CD14-positive monocyte (primary cell): ENCODE measurements around the gene FAT1. TPM values are rescaled to one million over a fixed set of nuclear protein-coding genes. Genes with fewer than 3 reads are reported as not detected.

Experiments
- DNase-seq, 3 donors: peaks; one replicate each; pipeline ENCODE4 v3.0.0-alpha.2; 2011 to 2022
- H2AFZ ChIP-seq: 2 replicates; pipeline ENCODE4 v1.6.0; 2012; ENCODE audit warnings: mild to moderate bottlenecking, low read depth, low read length, inconsistent platforms; ENCODE audit not compliant: insufficient read depth, poor library complexity, severe bottlenecking
- H3K27ac ChIP-seq, 2 donors: 1 replicate in 1 of 2; 2 replicates in 1 of 2; pipeline ENCODE4 v1.5.1; 2012 to 2013; ENCODE audit warnings: low read length in 2 of 2, control low read depth in 1 of 2, inconsistent platforms in 1 of 2, low read depth in 1 of 2, mild to moderate bottlenecking in 1 of 2
- H3K27me3 ChIP-seq, 2 donors: one replicate each; pipeline versions ENCODE4 v1.6.0 to v1.6.1; 2011 to 2013; ENCODE audit warnings: low read length in 2 of 2; ENCODE audit not compliant: control insufficient read depth in 2 of 2, insufficient read depth in 2 of 2
- H3K36me3 ChIP-seq, 2 donors: replicated peaks in 1 of 2; 1 replicate in 1 of 2; 2 replicates in 1 of 2; pipeline versions ENCODE4 v1.5.1 to v1.6.1; 2012 to 2013; ENCODE audit warnings: low read length in 2 of 2, control low read depth in 1 of 2, inconsistent platforms in 1 of 2, mild to moderate bottlenecking in 1 of 2; ENCODE audit not compliant: insufficient read depth in 2 of 2, control insufficient read depth in 1 of 2
- H3K4me1 ChIP-seq, 2 donors: 1 replicate in 1 of 2; 2 replicates in 1 of 2; pipeline versions ENCODE4 v1.5.1 to v1.6.1; 2012 to 2013; ENCODE audit warnings: low read length in 2 of 2, control low read depth in 1 of 2, inconsistent platforms in 1 of 2, mild to moderate bottlenecking in 1 of 2, moderate library complexity in 1 of 2; ENCODE audit not compliant: insufficient read depth in 2 of 2, control insufficient read depth in 1 of 2
- H3K4me2 ChIP-seq: replicated peaks from 2 replicates; pipeline ENCODE3; 2012; ENCODE audit warnings: low read length, moderate library complexity, mild to moderate bottlenecking; ENCODE audit not compliant: poor library complexity, severe bottlenecking; ENCODE audit errors: extremely low read depth
- H3K4me3 ChIP-seq, 3 experiments: fragments of 200-600 bp in 1 of 3; sonication (generic) in 1 of 3; replicated peaks in 1 of 3; 1 replicate in 2 of 3; 2 replicates in 1 of 3; pipeline ENCODE4 v1.5.1; 2011 to 2013; ENCODE audit warnings: low read length in 3 of 3, mild to moderate bottlenecking in 3 of 3, control low read depth in 2 of 3, low read depth in 2 of 3, inconsistent platforms in 1 of 3, moderate library complexity in 1 of 3
- H3K79me2 ChIP-seq: 2 replicates; pipeline ENCODE4 v1.6.0; 2012; ENCODE audit warnings: mild to moderate bottlenecking, control low read depth, inconsistent platforms, low read length, moderate library complexity; ENCODE audit not compliant: insufficient read depth
- H3K9ac ChIP-seq: 2 replicates; pipeline ENCODE4 v1.6.0; 2017; ENCODE audit warnings: low read length, mild to moderate bottlenecking; ENCODE audit not compliant: insufficient read depth, poor library complexity, severe bottlenecking
- H3K9me3 ChIP-seq, 2 donors: replicated peaks in 1 of 2; 1 replicate in 1 of 2; 2 replicates in 1 of 2; pipeline versions ENCODE4 v1.5.1 to v1.6.1; 2012 to 2013; ENCODE audit warnings: low read length in 2 of 2, control low read depth in 1 of 2; ENCODE audit not compliant: control insufficient read depth in 1 of 2, insufficient read depth in 1 of 2
- H4K20me1 ChIP-seq: 2 replicates; pipeline ENCODE4 v1.6.0; 2012; ENCODE audit warnings: mild to moderate bottlenecking, low read length, control low read depth, moderate library complexity; ENCODE audit not compliant: insufficient read depth
- H3K27ac Mint-ChIP-seq, 7 donors: one replicate each; pipeline ENCODE4 v1.8.0; 2020; ENCODE audit warnings: mild to moderate bottlenecking in 7 of 7, mixed read lengths in 7 of 7, moderate library complexity in 6 of 7, inconsistent platforms in 2 of 7
- H3K27me3 Mint-ChIP-seq, 3 donors: one replicate each; pipeline ENCODE4 v1.8.0; 2021 to 2022; ENCODE audit warnings: low read depth in 3 of 3, mild to moderate bottlenecking in 3 of 3, mixed read lengths in 3 of 3, moderate library complexity in 3 of 3, inconsistent platforms in 1 of 3
- H3K36me3 Mint-ChIP-seq, 2 donors: one replicate each; pipeline ENCODE4 v1.8.0; 2020; ENCODE audit warnings: mixed read lengths in 2 of 2, inconsistent platforms in 1 of 2, mild to moderate bottlenecking in 1 of 2
- H3K4me1 Mint-ChIP-seq: one replicate; pipeline ENCODE4 v1.8.0; 2020; ENCODE audit warnings: mild to moderate bottlenecking, mixed read lengths
- H3K4me3 Mint-ChIP-seq, 2 donors: one replicate each; pipeline ENCODE4 v1.8.0; 2020; ENCODE audit warnings: mild to moderate bottlenecking in 2 of 2, mixed read lengths in 2 of 2, moderate library complexity in 1 of 2
- H3K9me3 Mint-ChIP-seq, 7 donors: one replicate each; pipeline ENCODE4 v1.8.0; 2020 to 2022; ENCODE audit warnings: mixed read lengths in 7 of 7, mild to moderate bottlenecking in 6 of 7, moderate library complexity in 6 of 7, inconsistent platforms in 2 of 7
- WGBS: methylation state at CpG from one replicate; pipeline ENCODE4 v1.1.5; 2013; ENCODE audit warnings: missing lambda C conversion rate; ENCODE audit not compliant: insufficient coverage; 5-methylcytosine and 5-hydroxymethylcytosine counted together
- intact Hi-C, 2 donors: fragments of 100-400 bp; cut with micrococcal nuclease; formaldehyde crosslinking; loops; one replicate each; pipeline versions ENCODE4 v1.15.0 to v1.15.1; 2023
- polyA plus RNA-seq, 3 donors: library from polyadenylated mRNA; depleted of rRNA in 1 of 3; unstranded in 2 of 3; stranded (reverse) in 1 of 3; fragments of 300-500 nt in 2 of 3; fragments of >200 nt in 1 of 3; fragmentation: Illumina TruSeq in 2 of 3; gene quantifications; 1 replicate in 2 of 3; 2 replicates in 1 of 3; pipeline ENCODE4 v1.2.3, GENCODE V29; 2012 to 2021
- TF ChIP-seq, protein P1 (sequence below): fragments of 200-600 bp; IDR thresholded peaks from one replicate; pipeline ENCODE4 v1.8.0; 2022; ENCODE audit warnings: antibody characterized with exemption, mild to moderate bottlenecking

FAT1 gene
- polyA plus RNA-seq, 3 donors: not detected

DNA sequence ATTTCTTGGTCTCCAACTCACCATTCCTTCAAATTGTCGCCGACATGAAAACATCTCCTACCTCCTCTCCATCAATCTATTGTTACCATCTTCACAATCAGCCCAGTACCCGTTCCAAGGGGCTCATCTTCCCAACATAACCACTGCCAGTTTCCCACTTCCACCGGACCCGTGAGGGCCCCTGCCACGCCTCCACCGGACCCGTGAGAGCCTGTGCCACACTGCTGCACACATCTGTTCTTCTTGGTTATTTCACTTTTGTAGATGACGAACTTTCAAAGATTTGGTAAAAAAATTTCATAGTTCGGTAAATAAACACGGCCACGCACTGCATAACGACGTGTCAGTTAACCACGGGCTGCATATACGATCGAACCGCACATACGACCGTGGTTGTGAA, 65.0 kb downstream of the FAT1 start:
- Histone ChIP-seq H3K27me3 (no peaks in the 10 kb centered on the region), H3K79me2 (no peaks in the 10 kb centered on the region), H2AFZ (no peak overlapping the region), H3K9me3 (no peaks in the 10 kb centered on the region), H3K4me3 (no peak overlapping the region), H3K27ac (no peak overlapping the region), H3K4me1 (no peaks in the 10 kb centered on the region), H4K20me1 (no peaks in the 10 kb centered on the region), H3K9ac (no peak overlapping the region), H3K36me3 (no peaks in the 10 kb centered on the region), H3K4me2 (no peak overlapping the region)
- Mint-ChIP-seq H3K9me3 (peaks cover 0 to 8% (median 1%) of the 10 kb centered on the region in 7 donors), H3K4me1 (no peaks in the 10 kb centered on the region), H3K4me3 (no peak overlapping the region), H3K27ac (no peak overlapping the region), H3K36me3 (no peaks in the 10 kb centered on the region), H3K27me3 (no peaks in the 10 kb centered on the region)
- DNase-seq: no peak
- TF ChIP-seq, protein P1, sequence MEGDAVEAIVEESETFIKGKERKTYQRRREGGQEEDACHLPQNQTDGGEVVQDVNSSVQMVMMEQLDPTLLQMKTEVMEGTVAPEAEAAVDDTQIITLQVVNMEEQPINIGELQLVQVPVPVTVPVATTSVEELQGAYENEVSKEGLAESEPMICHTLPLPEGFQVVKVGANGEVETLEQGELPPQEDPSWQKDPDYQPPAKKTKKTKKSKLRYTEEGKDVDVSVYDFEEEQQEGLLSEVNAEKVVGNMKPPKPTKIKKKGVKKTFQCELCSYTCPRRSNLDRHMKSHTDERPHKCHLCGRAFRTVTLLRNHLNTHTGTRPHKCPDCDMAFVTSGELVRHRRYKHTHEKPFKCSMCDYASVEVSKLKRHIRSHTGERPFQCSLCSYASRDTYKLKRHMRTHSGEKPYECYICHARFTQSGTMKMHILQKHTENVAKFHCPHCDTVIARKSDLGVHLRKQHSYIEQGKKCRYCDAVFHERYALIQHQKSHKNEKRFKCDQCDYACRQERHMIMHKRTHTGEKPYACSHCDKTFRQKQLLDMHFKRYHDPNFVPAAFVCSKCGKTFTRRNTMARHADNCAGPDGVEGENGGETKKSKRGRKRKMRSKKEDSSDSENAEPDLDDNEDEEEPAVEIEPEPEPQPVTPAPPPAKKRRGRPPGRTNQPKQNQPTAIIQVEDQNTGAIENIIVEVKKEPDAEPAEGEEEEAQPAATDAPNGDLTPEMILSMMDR: no peak
- intact Hi-C loops: no loop called here
- 95% methylated on average over 17 of the region's 20 CpGs for WGBS

DNA sequence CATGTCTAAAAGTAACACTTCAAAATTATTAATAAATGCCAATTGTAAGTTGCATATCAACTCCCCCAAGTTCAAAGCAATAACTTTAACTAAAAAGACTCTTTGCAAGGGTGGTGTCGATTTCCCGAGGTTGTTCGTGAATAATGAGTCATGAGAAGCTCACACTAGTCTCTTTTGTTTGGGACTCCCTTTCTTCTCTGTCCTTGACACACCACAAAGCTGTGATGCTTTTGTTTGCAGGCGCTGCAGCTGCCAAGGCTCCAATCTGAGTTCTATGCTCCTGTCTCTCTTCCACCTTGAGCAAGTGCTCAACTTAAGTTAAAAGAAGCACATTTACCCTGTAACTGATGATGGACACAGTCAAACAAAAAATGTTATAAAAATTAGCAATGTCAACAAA, 65.9 kb downstream of the FAT1 start:
- TF ChIP-seq, protein P1: no peak
- intact Hi-C loops: no loop called here
- DNase-seq: no peak
- Histone ChIP-seq H3K9ac (no peak overlapping the region), H3K27me3 (no peaks in the 10 kb centered on the region), H2AFZ (no peak overlapping the region), H3K4me2 (no peak overlapping the region), H3K9me3 (no peaks in the 10 kb centered on the region), H3K4me3 (no peak overlapping the region), H3K27ac (no peak overlapping the region), H3K36me3 (no peaks in the 10 kb centered on the region), H3K79me2 (no peaks in the 10 kb centered on the region), H4K20me1 (no peaks in the 10 kb centered on the region), H3K4me1 (no peaks in the 10 kb centered on the region)
- WGBS: 80% methylated on average over 1 of the region's 4 CpGs
- Mint-ChIP-seq H3K27me3 (no peaks in the 10 kb centered on the region), H3K27ac (no peak overlapping the region), H3K36me3 (no peaks in the 10 kb centered on the region), H3K9me3 (peaks cover 0 to 5% (median 1%) of the 10 kb centered on the region in 7 donors), H3K4me1 (no peaks in the 10 kb centered on the region), H3K4me3 (no peak overlapping the region)
